HuH-7 (cell line): ENCODE data around the gene FAF1.
"Not testable (repeated sequence)": the region's sequence is repeated elsewhere in the genome, so short reads cannot be mapped to it uniquely, and the experiment has no call there.

Experiments
- DNase-seq: peaks from one replicate; pipeline ENCODE4 v3.0.0; 2011; ENCODE audit warnings: low spot score

Gene FAF1

GRCh38 chr1:50847303-50847702 lies 112.8 kb downstream of the FAF1 start:
- no peak for DNase-seq

GRCh38 chr1:50846224-50846839 lies 113.7 kb downstream of the FAF1 start:
- DNase-seq, result no peak

- no peak for DNase-seq
Measured at GRCh38 chr1:50841791-50842387, 118.2 kb downstream of the FAF1 start.

GRCh38 chr1:50836117-50836516 lies 124.0 kb downstream of the FAF1 start:
- no peak for DNase-seq

GRCh38 chr1:50833216-50833615 lies 126.9 kb downstream of the FAF1 start:
- DNase-seq, result no peak

GRCh38 chr1:50832167-50832566 lies 127.9 kb downstream of the FAF1 start:
- no peak for DNase-seq

GRCh38 chr1:50831300-50832061 lies 128.6 kb downstream of the FAF1 start:
- DNase-seq, result no peak

GRCh38 chr1:50830621-50831020 lies 129.4 kb downstream of the FAF1 start:
- DNase-seq, result no peak

- no peak for DNase-seq
Measured at GRCh38 chr1:50829014-50829958, 130.8 kb downstream of the FAF1 start.

GRCh38 chr1:50827546-50827945 lies 132.5 kb downstream of the FAF1 start:
- DNase-seq, result no peak

- DNase-seq, result not testable (repeated sequence)
Measured at GRCh38 chr1:50826792-50827191, 133.3 kb downstream of the FAF1 start.

- DNase-seq, result no peak
Measured at GRCh38 chr1:50822035-50822776, 137.9 kb downstream of the FAF1 start.

GRCh38 chr1:50820545-50820944 lies 139.5 kb downstream of the FAF1 start:
- DNase-seq, result no peak

- no peak for DNase-seq
Measured at GRCh38 chr1:50812346-50812745, 147.7 kb downstream of the FAF1 start.

- DNase-seq, result no peak
Measured at GRCh38 chr1:50808296-50808695, 151.8 kb downstream of the FAF1 start.

GRCh38 chr1:50796272-50796671 lies 163.8 kb downstream of the FAF1 start:
- no peak for DNase-seq

GRCh38 chr1:50793521-50793920 lies 166.5 kb downstream of the FAF1 start:
- DNase-seq, result no peak

GRCh38 chr1:50787266-50787665 lies 172.8 kb downstream of the FAF1 start:
- DNase-seq, result no peak

GRCh38 chr1:50783286-50783685 lies 176.8 kb downstream of the FAF1 start:
- DNase-seq, result no peak

- no peak for DNase-seq
Measured at GRCh38 chr1:50780797-50781196, 179.3 kb downstream of the FAF1 start.

GRCh38 chr1:50779801-50780200 lies 180.3 kb downstream of the FAF1 start:
- DNase-seq, result no peak

- DNase-seq, result no peak
Measured at GRCh38 chr1:50775740-50776139, 184.3 kb downstream of the FAF1 start.
